NCI-H1694 treated with DMSO at 0.1 percent for 48 hours (cell line): Measurements from ENCODE around the gene PILRA.
"Not testable (repeated sequence)": the region's sequence is repeated elsewhere in the genome, so short reads cannot be mapped to it uniquely, and the experiment has no call there.

Experiments used
- DNase-seq: peaks from one replicate; lab custom pipeline; 2025; lab: John Stamatoyannopoulos, UW

The PILRA gene

GRCh38 chr7:100434297-100435144 lies 61.2 kb downstream of the PILRA start:
- no peak for DNase-seq

DNA sequence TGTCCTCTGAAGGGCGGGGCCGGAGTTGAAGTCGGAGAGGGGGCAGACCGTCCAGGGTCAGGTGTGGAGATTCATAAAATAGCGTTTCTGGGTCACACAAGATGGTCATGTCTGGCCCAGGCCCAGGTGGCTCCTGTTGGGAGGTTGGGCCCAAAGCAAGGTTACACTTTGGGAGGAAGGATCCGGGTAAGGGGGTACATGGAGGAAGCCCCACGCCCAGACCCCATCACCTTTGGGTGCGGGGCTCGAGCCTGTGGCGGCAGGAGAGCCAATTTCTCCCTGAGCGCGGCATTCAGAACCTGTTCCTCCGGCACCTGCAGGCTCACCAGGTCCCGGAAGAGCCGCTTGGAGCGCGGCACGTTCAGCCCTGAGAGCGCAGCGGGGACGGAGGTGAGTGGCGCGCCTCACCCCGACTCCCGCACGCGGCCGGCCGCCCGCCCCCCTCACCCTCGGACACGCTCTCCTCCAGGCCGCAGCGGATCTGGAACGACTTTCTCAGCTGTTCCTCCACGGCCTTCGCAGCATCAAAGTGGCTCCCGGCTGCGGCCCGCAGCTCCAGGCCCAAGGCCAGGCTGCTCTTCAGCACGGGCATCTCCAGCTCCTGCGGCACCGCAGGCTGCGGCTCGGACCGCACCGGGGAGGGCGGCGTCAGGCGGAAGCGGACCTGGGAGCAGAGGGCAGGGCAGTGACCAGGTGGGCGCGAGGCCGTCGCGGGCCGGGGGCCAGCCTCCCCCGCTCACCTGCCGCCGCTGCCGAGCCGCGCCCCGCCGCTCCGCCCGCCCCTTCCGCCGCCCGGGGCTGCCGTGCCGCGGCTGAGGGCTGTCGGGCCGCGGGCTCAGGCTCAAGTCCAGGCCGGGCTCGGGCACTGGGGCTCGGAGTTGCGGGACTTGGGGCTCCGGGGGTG lies 62.4 kb downstream of the PILRA start:
- DNase-seq: no peak

GRCh38 chr7:100437150-100438100 lies 64.1 kb downstream of the PILRA start:
- DNase-seq: no peak

GRCh38 chr7:100438172-100438571 lies 64.9 kb downstream of the PILRA start:
- no peak for DNase-seq

GRCh38 chr7:100438731-100439130 lies 65.4 kb downstream of the PILRA start:
- not testable (repeated sequence) for DNase-seq

DNA sequence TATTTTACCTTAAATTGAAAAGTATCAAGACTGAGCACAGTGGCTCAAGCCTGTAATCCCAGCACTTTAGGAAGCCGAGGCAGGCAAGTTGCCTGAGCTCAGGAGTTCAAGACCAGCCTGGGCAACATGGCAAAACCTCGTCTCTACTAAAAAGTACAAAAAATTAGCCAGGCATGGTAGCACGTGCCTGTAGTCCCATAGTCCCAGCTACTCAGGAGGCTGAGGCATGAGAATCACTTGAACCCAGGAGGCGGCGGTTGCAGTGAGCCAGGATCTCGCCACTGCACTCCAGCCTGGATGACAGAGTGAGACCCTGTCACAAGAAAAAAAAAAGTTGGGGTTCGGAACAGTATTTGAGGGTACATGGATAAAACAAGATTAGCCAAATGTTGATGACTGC lies 66.0 kb downstream of the PILRA start:
- DNase-seq: not testable (repeated sequence)

GRCh38 chr7:100441641-100442535 lies 68.6 kb downstream of the PILRA start:
- no peak for DNase-seq

GRCh38 chr7:100443096-100443840 lies 70.0 kb downstream of the PILRA start:
- DNase-seq: no peak

- no peak for DNase-seq
Observed at GRCh38 chr7:100444311-100445278, 71.3 kb downstream of the PILRA start.

DNA sequence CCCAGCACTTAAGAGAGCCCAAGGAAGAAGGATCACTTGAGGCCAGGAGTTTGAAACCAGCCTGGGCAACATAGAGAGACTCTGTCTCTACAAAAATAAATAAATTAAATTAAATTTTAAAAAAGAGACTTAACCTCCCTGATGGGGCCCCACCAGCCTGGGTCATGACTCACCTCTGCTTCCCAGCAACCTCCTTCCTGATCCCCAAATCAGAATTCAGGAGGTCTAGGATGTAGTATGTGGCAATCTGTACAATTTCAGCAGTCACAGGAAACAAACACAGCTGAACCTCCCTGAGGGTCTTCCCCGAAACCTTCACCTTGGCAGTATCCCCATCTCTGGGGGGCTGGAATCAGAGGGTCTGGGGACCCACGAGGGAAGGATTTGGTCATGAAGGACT lies 72.8 kb downstream of the PILRA start:
- DNase-seq: no peak

- not testable (repeated sequence) for DNase-seq
Observed at GRCh38 chr7:100447363-100447762, 74.1 kb downstream of the PILRA start.

DNA sequence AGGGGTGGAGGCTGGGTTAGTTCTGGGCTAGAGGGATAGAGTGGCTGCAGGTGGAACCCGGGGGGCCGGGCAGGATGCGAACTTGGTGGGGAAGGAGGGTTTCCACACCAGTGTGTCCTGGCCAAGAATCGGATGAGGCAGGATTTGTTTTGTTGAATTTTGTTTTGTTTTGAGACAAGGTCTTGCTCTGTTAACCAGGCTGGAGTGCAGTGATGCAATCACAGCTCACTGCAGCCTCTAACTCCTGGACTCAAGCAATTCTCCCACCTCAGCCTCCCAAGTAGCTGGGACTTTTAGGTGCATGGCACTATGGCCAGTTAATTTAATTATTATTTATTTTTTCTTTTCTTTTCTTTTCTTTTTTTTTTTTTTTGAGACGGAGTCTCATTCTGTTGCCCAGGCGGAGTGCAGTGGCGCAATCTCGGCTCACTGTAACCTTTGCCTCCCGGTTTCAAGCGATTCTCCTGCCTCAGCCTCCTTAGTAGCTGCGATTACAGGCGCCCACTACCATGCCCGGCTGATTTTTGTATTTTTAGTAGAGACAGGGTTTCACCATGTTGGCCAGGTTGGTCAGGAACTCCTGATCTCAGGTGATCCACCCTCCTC lies 76.0 kb downstream of the PILRA start:
- DNase-seq: no peak
